HG02852 (cell line): Measurements from ENCODE around the gene AMIGO2.
"Not testable (repeated sequence)": the region's sequence is repeated elsewhere in the genome, so short reads cannot be mapped to it uniquely, and the experiment has no call there.

Experiments used
- ATAC-seq: cut with Tn5 transposase; IDR thresholded peaks from one replicate; pipeline ENCODE4 v1.9.1; 2021; ENCODE audit warnings: mild to moderate bottlenecking, moderate library complexity; ENCODE audit not compliant: unreplicated experiment

Gene AMIGO2

GRCh38 chr12:47079468-47079980 lies at the start of gene AMIGO2, which contains the start of gene PCED1B:
Gene AMIGO2 (minus strand): TSS chr12:47079959. CDS start chr12:47079002, 957 bp downstream.
Gene PCED1B (plus strand): TSS chr12:47079621. CDS start chr12:47235064, 155,443 bp downstream.
- ATAC-seq = peak; percentile 75

- ATAC-seq = no peak
Observed at GRCh38 chr12:47126246-47126645, 46.5 kb upstream of the AMIGO2 start.

- ATAC-seq = no peak
Observed at GRCh38 chr12:47124451-47124850, 44.7 kb upstream of the AMIGO2 start.

- no peak for ATAC-seq
Observed at GRCh38 chr12:47123730-47124129, 44.0 kb upstream of the AMIGO2 start.

- ATAC-seq = no peak
Observed at GRCh38 chr12:47122602-47123001, 42.8 kb upstream of the AMIGO2 start.

GRCh38 chr12:47121146-47121545 lies 41.4 kb upstream of the AMIGO2 start:
- ATAC-seq = no peak

- no peak for ATAC-seq
Observed at GRCh38 chr12:47120736-47121135, 41.0 kb upstream of the AMIGO2 start.

- not testable (repeated sequence) for ATAC-seq
Observed at GRCh38 chr12:47117305-47117704, 37.5 kb upstream of the AMIGO2 start.

- no peak for ATAC-seq
Observed at GRCh38 chr12:47114481-47114892, 34.7 kb upstream of the AMIGO2 start.

GRCh38 chr12:47112679-47113078 lies 32.9 kb upstream of the AMIGO2 start:
- no peak for ATAC-seq

- ATAC-seq = no peak
Observed at GRCh38 chr12:47111854-47112253, 32.1 kb upstream of the AMIGO2 start.

- ATAC-seq = no peak
Observed at GRCh38 chr12:47111392-47111778, 31.6 kb upstream of the AMIGO2 start.

- ATAC-seq = no peak
Observed at GRCh38 chr12:47110718-47111391, 31.1 kb upstream of the AMIGO2 start.

GRCh38 chr12:47110011-47110541 lies 30.3 kb upstream of the AMIGO2 start:
- ATAC-seq = no peak

GRCh38 chr12:47107926-47108325 lies 28.2 kb upstream of the AMIGO2 start:
- ATAC-seq = no peak

GRCh38 chr12:47107446-47107845 lies 27.7 kb upstream of the AMIGO2 start:
- ATAC-seq = no peak

- ATAC-seq = no peak
Observed at GRCh38 chr12:47105914-47106674, 26.3 kb upstream of the AMIGO2 start.

- no peak for ATAC-seq
Observed at GRCh38 chr12:47102845-47103651, 23.3 kb upstream of the AMIGO2 start.

GRCh38 chr12:47102406-47102805 lies 22.6 kb upstream of the AMIGO2 start:
- ATAC-seq = no peak

- no peak for ATAC-seq
Observed at GRCh38 chr12:47100160-47100559, 20.4 kb upstream of the AMIGO2 start.

GRCh38 chr12:47099610-47100009 lies 19.9 kb upstream of the AMIGO2 start:
- ATAC-seq = no peak
